Stimulated activated CD4-positive, alpha-beta T cell treated with anti-CD3 and anti-CD28 coated beads, Interleukin-12 subunit alpha, Interleukin-12 subunit beta, amount 100 ng/mL, for 24 hours (primary cell): Measurements from ENCODE around the gene KCTD13.
"Not testable (repeated sequence)": the region's sequence is repeated elsewhere in the genome, so short reads cannot be mapped to it uniquely, and the experiment has no call there.

Experiments used
- DNase-seq, 2 experiments: peaks; one replicate each; pipeline ENCODE4 v3.0.0-alpha.2; 2020; ENCODE audit warnings: low read depth in 2 of 2

Gene KCTD13

GRCh38 chr16:29943846-29944799 lies 18.1 kb upstream of the KCTD13 start:
- no peak for DNase-seq

DNA sequence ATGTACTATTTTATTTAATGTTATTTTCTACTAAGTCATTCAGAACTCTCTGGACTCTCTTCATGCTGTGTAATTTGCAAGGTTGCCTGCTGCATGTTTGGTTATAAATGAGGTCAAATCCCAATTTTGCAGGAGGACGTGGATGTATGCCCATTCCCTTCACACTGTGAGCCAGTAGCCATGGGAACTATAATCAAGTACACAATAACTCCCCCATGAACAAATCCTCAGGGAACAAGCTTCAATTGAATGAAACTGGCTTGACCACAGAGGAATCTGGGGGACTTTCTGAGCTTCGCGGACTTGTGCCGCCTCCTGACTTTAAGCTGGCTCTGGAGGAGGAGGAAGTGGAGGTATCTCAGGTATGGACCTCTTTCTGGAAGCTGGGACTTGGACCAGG lies 14.6 kb upstream of the KCTD13 start:
- no peak for DNase-seq

- DNase-seq = not testable (repeated sequence)
Measured at GRCh38 chr16:29931750-29932149, 5.7 kb upstream of the KCTD13 start.

GRCh38 chr16:29927070-29927905 lies 1.3 kb upstream of the KCTD13 start:
- no peak for DNase-seq

DNA sequence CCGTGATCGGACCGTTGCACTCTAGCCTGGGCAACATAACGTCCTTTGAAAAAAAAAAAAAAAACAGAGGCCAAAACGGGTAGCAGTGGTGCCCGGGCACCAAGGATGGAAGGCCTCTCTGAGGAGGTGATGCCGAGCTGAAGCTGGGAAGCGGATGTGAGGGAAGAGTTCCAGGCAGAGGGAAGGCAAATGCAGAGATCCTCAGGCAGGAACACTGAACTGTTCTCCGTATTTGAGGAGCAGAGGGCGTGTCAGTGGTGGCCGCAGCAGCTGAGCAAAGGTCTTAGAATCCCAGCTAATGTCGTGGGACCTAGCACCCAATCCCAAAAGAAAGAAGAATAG lies 656 bp upstream of the KCTD13 start:
- DNase-seq = no peak

DNA sequence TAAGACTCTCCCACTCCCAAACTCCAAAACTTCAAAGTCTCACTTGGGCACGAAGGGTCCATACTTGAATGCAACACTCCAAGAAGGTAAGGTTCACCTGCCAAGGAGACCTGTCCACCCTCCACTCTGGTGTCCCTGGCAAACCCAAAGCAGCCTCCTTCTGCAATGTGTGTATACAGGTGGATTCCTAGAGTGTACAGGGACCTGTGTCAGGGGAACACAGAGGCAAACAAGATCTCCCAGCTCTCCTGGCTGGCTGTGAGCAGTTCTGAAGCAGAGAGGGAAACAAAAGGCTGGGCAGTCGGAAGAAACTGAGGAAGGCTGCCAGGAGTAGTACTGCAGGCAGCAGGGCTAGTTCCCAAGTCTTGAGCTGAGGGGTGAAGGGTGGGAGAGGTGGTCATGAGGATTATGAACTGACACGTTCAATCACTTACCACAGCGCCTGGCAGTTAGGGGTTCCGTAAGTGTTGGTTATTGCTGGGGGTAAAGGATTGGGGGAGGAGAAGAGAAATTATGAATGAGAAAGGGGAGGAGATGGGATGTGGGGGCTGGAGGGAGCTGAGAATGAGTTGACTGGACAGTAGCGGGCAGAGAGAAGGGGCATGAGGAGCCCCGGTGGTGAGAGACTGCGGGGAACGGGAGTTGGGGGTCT lies 795 bp downstream of the KCTD13 start:
- DNase-seq = no peak

DNA sequence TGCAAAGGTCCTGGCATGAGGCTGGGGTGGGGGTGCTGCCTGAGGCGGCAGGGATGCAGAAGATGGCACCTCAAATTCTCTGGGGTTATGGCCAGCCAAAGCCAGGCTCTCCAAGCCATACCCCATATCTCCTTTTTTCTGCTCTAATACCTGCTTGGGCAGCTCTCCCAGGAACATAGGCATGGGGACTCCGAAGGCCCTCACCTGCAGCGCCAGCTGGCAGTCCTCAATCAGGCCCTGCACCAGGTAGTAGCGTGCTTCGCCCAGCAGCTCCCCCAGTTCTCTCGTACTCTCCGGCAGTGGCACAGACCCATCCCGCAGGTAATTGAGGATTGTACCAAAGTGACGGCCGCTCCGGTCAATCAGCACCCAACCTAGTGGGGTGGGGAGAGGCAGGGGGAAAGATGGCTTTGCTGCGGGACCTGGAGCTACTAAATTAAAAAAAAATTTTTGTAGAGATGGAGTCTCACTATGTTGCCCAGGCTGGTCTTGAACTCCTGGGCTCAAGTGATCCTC lies 3.0 kb downstream of the KCTD13 start:
- DNase-seq = no peak

DNA sequence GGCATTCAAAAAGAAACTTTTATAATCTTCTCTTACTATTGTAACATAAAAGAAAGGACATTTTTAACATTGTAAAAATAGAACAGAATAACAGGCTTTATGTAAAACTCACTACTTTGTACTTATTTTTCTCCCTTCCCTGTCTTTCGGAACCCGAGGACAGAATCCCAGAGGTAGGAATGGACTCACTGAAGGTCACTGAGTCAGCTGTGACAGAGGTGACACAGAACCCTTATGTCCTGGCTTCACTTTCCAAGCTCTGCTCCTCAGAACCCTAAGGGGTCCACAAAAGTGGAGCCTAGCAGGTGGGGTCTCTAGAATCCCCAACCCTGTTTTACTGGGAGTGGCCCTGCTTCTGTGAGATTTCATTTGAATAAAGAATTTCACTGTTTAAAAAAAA lies 3.7 kb downstream of the KCTD13 start:
- DNase-seq = no peak

- no peak for DNase-seq
Measured at GRCh38 chr16:29921034-29921385, 5.0 kb downstream of the KCTD13 start.

GRCh38 chr16:29920288-29921033 lies 5.6 kb downstream of the KCTD13 start:
- no peak for DNase-seq

- DNase-seq = no peak
Measured at GRCh38 chr16:29916979-29917378, 9.0 kb downstream of the KCTD13 start.

GRCh38 chr16:29915590-29916247 lies 10.3 kb downstream of the KCTD13 start:
- no peak for DNase-seq

DNA sequence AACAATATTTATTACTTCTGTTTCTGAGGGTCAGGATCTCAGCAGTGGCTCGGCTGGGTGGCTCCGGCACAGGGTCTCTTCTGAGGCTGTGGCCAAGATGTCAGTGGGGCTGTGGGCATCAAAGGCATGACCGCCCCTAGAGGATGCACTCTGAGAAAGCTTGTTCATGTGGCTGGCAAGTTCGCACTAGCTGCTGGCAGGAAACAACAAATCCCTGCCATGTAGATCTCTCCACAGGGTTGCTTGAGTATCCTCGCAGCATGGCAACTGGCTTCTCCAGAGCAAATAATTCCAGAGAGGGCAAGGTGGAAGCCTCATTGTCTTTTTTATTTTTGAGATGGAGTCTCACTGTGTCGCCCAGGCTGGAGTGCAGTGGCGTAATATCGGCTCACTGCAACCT lies 12.5 kb downstream of the KCTD13 start:
- no peak for DNase-seq

DNA sequence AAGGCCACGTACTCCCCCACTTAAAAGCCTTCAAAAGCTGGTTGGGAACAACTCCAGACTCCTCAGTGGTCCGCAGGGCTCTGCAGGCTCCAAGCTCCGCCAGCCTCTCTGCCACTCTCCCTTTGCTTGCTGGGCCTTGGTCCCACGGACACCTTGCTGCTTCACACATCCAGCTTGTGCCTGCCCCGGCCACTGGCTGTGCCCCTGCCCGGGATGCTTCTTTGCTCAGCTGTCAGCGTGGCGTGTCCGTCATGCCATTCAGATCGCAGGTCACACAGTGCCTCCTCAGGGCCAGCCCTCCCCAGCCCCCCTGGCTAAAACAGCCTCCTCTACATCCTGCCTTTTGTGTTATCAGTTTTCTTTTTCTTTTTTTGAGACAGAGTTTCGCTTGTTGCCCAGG lies 13.9 kb downstream of the KCTD13 start:
- no peak for DNase-seq

GRCh38 chr16:29911676-29912010 lies 14.4 kb downstream of the KCTD13 start:
- DNase-seq = no peak

GRCh38 chr16:29910819-29911675 lies 15.0 kb downstream of the KCTD13 start:
- DNase-seq = no peak

GRCh38 chr16:29909851-29910250 lies 16.2 kb downstream of the KCTD13 start:
- not testable (repeated sequence) for DNase-seq

GRCh38 chr16:29909391-29909790 lies 16.6 kb downstream of the KCTD13 start:
- DNase-seq = no peak

- no peak for DNase-seq
Measured at GRCh38 chr16:29908719-29909220, 17.3 kb downstream of the KCTD13 start.

DNA sequence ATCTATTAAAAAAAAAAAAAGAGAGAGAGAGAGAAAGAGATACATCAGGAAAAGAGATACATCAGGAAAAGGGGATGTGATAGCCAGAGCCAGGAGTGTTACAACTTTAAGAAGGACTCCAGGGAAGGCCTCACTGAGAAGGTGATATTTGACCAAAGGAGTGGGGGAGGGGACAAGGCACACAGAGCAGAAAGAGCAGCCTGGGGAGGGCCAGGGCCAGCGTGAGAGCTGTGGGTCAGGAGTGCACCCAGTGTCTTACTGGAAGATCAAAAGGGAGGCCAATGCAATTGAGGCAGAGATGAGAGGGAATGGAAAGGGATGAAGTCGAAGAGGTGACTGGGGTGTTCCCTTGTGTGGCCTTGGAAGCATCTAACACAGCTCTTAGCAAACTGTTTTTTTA lies 18.1 kb downstream of the KCTD13 start:
- no peak for DNase-seq
